GM06990 (cell line): ENCODE measurements around the gene ITGA3.
A peak's percentile ranks its signal among the peaks of the same experiment; 100 is the strongest.

Source experiments
- DNase-seq: peaks from one replicate; pipeline ENCODE4 v3.0.0-alpha.2; 2011; ENCODE audit not compliant: insufficient read length; ENCODE audit errors: extremely low read depth
- H3K27me3 ChIP-seq: replicated peaks from 2 replicates; pipeline ENCODE4 v1.6.0; 2011; ENCODE audit warnings: low read length; ENCODE audit not compliant: control insufficient read depth, insufficient read depth
- H3K36me3 ChIP-seq: 2 replicates; pipeline ENCODE4 v1.5.1; 2011; ENCODE audit warnings: low read length; ENCODE audit not compliant: control insufficient read depth, insufficient read depth
- H3K4me3 ChIP-seq: replicated peaks from 2 replicates; pipeline ENCODE4 v1.5.1; 2011; ENCODE audit warnings: low read depth, mild to moderate bottlenecking, control low read depth, low read length
- CTCF ChIP-seq: IDR thresholded peaks from 2 replicates; pipeline ENCODE4 v1.5.1; 2011; ENCODE audit warnings: low read length, control low read depth, mild to moderate bottlenecking, inconsistent platforms; ENCODE audit not compliant: insufficient read depth, poor library complexity, severe bottlenecking

ITGA3 gene

GRCh38 chr17:50080096-50080480 is 24.2 kb downstream of the ITGA3 start:
- no peak for TF ChIP-seq CTCF
- Histone ChIP-seq H3K36me3 (peaks cover 14% of the 10 kb centered on the region), H3K27me3 (no peaks in the 10 kb centered on the region), H3K4me3 (no peak overlapping the region)
- no peak for DNase-seq

- H3K36me3 ChIP-seq, result peaks cover 14% of the 10 kb centered on the region
These were observed 24.9 kb downstream of the ITGA3 start for GRCh38 chr17:50080827-50081226.

GRCh38 chr17:50081757-50082156 is 25.8 kb downstream of the ITGA3 start:
- H3K27me3 ChIP-seq, result no peaks in the 10 kb centered on the region
- no peak overlapping the region for H3K4me3 ChIP-seq
- H3K36me3 ChIP-seq, result peaks cover 14% of the 10 kb centered on the region
- TF ChIP-seq CTCF, result no peak
- DNase-seq, result no peak

More at GRCh38 chr17:50080827-50081226, 24.9 kb downstream of the ITGA3 start:
- Histone ChIP-seq H3K4me3 (no peak overlapping the region), H3K27me3 (no peaks in the 10 kb centered on the region)
- DNase-seq, result no peak
- no peak for TF ChIP-seq CTCF

- Histone ChIP-seq H3K36me3 (no peaks in the 10 kb centered on the region; the same call in 1 of the 2 replicates), H3K27me3 (no peaks in the 10 kb centered on the region), H3K4me3 (no peak overlapping the region)
- peak; percentile 98 for TF ChIP-seq CTCF
- DNase-seq, result peak; percentile 55
These were observed 31.5 kb downstream of the ITGA3 start for GRCh38 chr17:50087246-50087911.

GRCh38 chr17:50087912-50088405 is 32.0 kb downstream of the ITGA3 start:
- H3K4me3 ChIP-seq, result no peak overlapping the region
- no peaks in the 10 kb centered on the region for H3K27me3 ChIP-seq
- DNase-seq, result no peak
- H3K36me3 ChIP-seq, result no peaks in the 10 kb centered on the region; the same call in 1 of the 2 replicates
- TF ChIP-seq CTCF, result no peak
